Transverse colon (tissue), 3 donors: ENCODE results near the gene THADA.
A peak's percentile ranks its signal among the peaks of the same experiment; 100 is the strongest.

ENCODE experiments used
- CTCF ChIP-seq, 5 experiments: fragments of 200-600 bp in 3 of 5; fragments of 450-650 bp in 2 of 5; sonication (generic) in 3 of 5; IDR thresholded peaks; 1 replicate in 2 of 5; 2 replicates in 3 of 5; pipeline ENCODE4 v1.5.1; 2016 to 2017; ENCODE audit warnings: antibody characterized with exemption in 5 of 5, inconsistent platforms in 3 of 5, mild to moderate bottlenecking in 2 of 5, moderate library complexity in 1 of 5
- POLR2A ChIP-seq: fragments of 450-650 bp; IDR thresholded peaks from one replicate; pipeline ENCODE4 v1.6.1; 2016; ENCODE audit warnings: antibody characterized with exemption, mild to moderate bottlenecking, moderate library complexity

DNA sequence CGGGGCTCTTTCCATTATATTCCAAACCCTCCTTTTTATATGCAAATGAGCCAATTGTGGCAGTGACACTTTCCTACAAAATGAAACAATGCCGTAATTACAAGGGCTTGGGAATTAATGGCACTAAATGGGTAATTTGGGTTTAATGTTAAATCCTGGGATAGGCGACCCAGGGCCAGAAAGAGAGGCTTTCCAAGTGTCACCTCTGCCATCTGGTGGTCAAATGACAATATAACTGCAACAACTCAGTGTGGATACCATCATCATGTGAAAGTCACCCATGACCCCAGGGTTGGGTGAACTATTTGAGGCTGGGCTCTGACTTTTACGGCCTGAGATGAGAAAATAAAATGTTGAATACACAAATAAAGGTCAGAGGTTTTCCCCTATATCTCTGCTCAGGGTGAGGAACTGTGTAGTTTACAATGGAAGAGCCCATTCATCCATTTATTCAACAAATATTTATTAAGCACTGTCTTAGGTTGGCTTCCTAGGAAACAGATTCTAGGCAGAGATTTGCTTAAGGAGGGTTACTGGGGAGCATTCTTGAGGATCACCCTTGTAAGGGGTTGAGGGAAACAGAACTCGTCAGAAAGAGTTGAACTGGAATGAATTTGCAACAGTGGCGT, 13.6 kb upstream of the THADA start:
- TF ChIP-seq CTCF (IDR thresholded peaks at IDR 0.05), result peak; percentile 56 to 68 (median 63)
- no peak for TF ChIP-seq POLR2A
